Esophagus muscularis mucosa (tissue), 4 donors: ENCODE results near the gene CHN1.

Experiments
- EP300 ChIP-seq: sonication (generic); formaldehyde crosslinking; IDR thresholded peaks from one replicate; pipeline ENCODE4 v1.6.1; 2017; ENCODE audit warnings: antibody characterized with exemption
- POLR2A ChIP-seq: fragments of 450-650 bp; IDR thresholded peaks from one replicate; pipeline ENCODE4 v1.6.1; 2017; ENCODE audit warnings: antibody characterized with exemption, moderate library complexity, mild to moderate bottlenecking, low read depth
- POLR2AphosphoS5 ChIP-seq, 2 donors: sonication (generic); formaldehyde crosslinking; IDR thresholded peaks; one replicate each; pipeline ENCODE4 v1.6.1; 2017; ENCODE audit warnings: antibody characterized with exemption in 2 of 2
- TF ChIP-seq, protein P1 (sequence below), 3 experiments: fragments of 200-600 bp in 2 of 3; fragments of 450-650 bp in 1 of 3; sonication (generic) in 2 of 3; IDR thresholded peaks; one replicate each; pipeline ENCODE4 v1.5.1; 2017 to 2019; ENCODE audit warnings: antibody characterized with exemption in 3 of 3, mild to moderate bottlenecking in 2 of 3, moderate library complexity in 1 of 3

DNA sequence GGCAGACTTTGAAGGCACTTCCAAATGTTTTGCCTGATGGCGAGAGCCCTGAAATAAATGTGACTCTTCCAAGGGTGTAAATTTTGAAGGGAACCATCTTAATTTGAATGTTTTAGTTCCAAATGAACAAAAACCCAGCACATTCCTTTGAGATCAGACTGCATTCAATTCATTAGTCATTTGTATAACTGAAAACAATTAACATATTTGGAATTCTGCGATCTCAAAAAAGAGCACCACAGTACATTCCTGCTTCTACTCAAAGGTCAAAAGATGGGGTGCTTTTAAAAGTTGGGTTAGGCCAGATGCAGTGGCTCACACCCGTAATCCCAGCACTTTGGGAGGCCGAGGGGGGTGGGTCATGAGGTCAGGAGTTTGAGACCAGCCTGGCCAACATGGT lies 202.7 kb downstream of the CHN1 start:
- TF ChIP-seq, protein P1, sequence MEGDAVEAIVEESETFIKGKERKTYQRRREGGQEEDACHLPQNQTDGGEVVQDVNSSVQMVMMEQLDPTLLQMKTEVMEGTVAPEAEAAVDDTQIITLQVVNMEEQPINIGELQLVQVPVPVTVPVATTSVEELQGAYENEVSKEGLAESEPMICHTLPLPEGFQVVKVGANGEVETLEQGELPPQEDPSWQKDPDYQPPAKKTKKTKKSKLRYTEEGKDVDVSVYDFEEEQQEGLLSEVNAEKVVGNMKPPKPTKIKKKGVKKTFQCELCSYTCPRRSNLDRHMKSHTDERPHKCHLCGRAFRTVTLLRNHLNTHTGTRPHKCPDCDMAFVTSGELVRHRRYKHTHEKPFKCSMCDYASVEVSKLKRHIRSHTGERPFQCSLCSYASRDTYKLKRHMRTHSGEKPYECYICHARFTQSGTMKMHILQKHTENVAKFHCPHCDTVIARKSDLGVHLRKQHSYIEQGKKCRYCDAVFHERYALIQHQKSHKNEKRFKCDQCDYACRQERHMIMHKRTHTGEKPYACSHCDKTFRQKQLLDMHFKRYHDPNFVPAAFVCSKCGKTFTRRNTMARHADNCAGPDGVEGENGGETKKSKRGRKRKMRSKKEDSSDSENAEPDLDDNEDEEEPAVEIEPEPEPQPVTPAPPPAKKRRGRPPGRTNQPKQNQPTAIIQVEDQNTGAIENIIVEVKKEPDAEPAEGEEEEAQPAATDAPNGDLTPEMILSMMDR (IDR thresholded peaks at IDR 0.05): no peak
- TF ChIP-seq EP300 (no peak), POLR2A (no peak), POLR2AphosphoS5 (IDR thresholded peaks at IDR 0.05) (no peak)
